IPS DF 4.7 (cell line): Measurements from ENCODE around the gene NACC1.

Experiments used
- DNase-seq: peaks from one replicate; pipeline ENCODE4 v3.0.0-alpha.2; 2013; ENCODE audit warnings: low spot score; ENCODE audit errors: extremely low read depth

The NACC1 gene

GRCh38 chr19:13117772-13118423 is at the start of gene NACC1:
NACC1 (plus strand) TSS chr19:13118264; CDS start chr19:13135208, 16,944 bp downstream.
- DNase-seq: no peak

GRCh38 chr19:13069415-13070359 is 48.4 kb upstream of the NACC1 start:
- no peak for DNase-seq

GRCh38 chr19:13070425-13071140 is 47.5 kb upstream of the NACC1 start:
- no peak for DNase-seq

- no peak for DNase-seq
Observed at GRCh38 chr19:13071444-13072187, 46.4 kb upstream of the NACC1 start.

GRCh38 chr19:13072188-13072908 is 45.7 kb upstream of the NACC1 start:
- DNase-seq: no peak

- no peak for DNase-seq
Observed at GRCh38 chr19:13073263-13073662, 44.8 kb upstream of the NACC1 start.

- no peak for DNase-seq
Observed at GRCh38 chr19:13074378-13074777, 43.7 kb upstream of the NACC1 start.

- no peak for DNase-seq
Observed at GRCh38 chr19:13076320-13076719, 41.7 kb upstream of the NACC1 start.

GRCh38 chr19:13076787-13077186 is 41.3 kb upstream of the NACC1 start:
- no peak for DNase-seq

- DNase-seq: no peak
Observed at GRCh38 chr19:13077240-13077639, 40.8 kb upstream of the NACC1 start.

GRCh38 chr19:13078381-13078780 is 39.7 kb upstream of the NACC1 start:
- DNase-seq: no peak

GRCh38 chr19:13078897-13079541 is 39.0 kb upstream of the NACC1 start:
- DNase-seq: no peak

GRCh38 chr19:13079542-13079986 is 38.5 kb upstream of the NACC1 start:
- no peak for DNase-seq

- no peak for DNase-seq
Observed at GRCh38 chr19:13082192-13083007, 35.7 kb upstream of the NACC1 start.

GRCh38 chr19:13083008-13083404 is 35.1 kb upstream of the NACC1 start:
- DNase-seq: no peak

GRCh38 chr19:13083627-13084026 is 34.4 kb upstream of the NACC1 start:
- no peak for DNase-seq

GRCh38 chr19:13085666-13086065 is 32.4 kb upstream of the NACC1 start:
- no peak for DNase-seq

GRCh38 chr19:13086341-13086740 is 31.7 kb upstream of the NACC1 start:
- no peak for DNase-seq

- no peak for DNase-seq
Observed at GRCh38 chr19:13087295-13087694, 30.8 kb upstream of the NACC1 start.
